22Rv1 (cell line): Measurements from ENCODE around the gene TOPORS.

Source experiments
- CTCF ChIP-seq: fragments of 450-650 bp; IDR thresholded peaks from 2 replicates; pipeline ENCODE4 v1.5.1; 2017; ENCODE audit warnings: mild to moderate bottlenecking
- ZFX ChIP-seq: fragments of 450-650 bp; IDR thresholded peaks from 2 replicates; pipeline ENCODE4 v1.6.1; 2017; ENCODE audit warnings: antibody characterized with exemption, borderline replicate concordance

- no peak for TF ChIP-seq CTCF
- no peak for TF ChIP-seq ZFX
These were observed 43.7 kb downstream of the TOPORS start for GRCh38 chr9:32508728-32509127.
